SJCRH30 (cell line): Measurements from ENCODE around the gene DOCK3. TPM values are rescaled to one million over a fixed set of nuclear protein-coding genes. Genes with fewer than 3 reads are reported as not detected.
"Not testable (repeated sequence)": the region's sequence is repeated elsewhere in the genome, so short reads cannot be mapped to it uniquely, and the experiment has no call there.

Source experiments
- DNase-seq, 2 experiments: peaks; one replicate each; pipeline ENCODE4 v3.0.0-alpha.2; 2015 to 2020
- H3K27ac ChIP-seq: fragments of 250-450 bp; sonication (Bioruptor Pico); 2 replicates; pipeline ENCODE4 v1.5.1; 2020; ENCODE audit warnings: mild to moderate bottlenecking, moderate library complexity
- H3K27me3 ChIP-seq: fragments of 250-450 bp; sonication (Bioruptor Pico); 2 replicates; pipeline ENCODE4 v1.5.1; 2020; ENCODE audit warnings: mild to moderate bottlenecking, moderate library complexity
- H3K36me3 ChIP-seq: fragments of 250-450 bp; sonication (Bioruptor Pico); 2 replicates; pipeline ENCODE4 v1.5.1; 2020; ENCODE audit warnings: mild to moderate bottlenecking, moderate library complexity
- H3K4me1 ChIP-seq: fragments of 250-450 bp; sonication (Bioruptor Pico); 2 replicates; pipeline ENCODE4 v1.5.1; 2020; ENCODE audit warnings: mild to moderate bottlenecking, moderate library complexity
- H3K4me3 ChIP-seq: fragments of 250-450 bp; sonication (Bioruptor Pico); 2 replicates; pipeline ENCODE4 v1.5.1; 2020; ENCODE audit warnings: mild to moderate bottlenecking, moderate library complexity
- H3K9me3 ChIP-seq: fragments of 250-450 bp; sonication (Bioruptor Pico); replicated peaks from 2 replicates; pipeline ENCODE4 v1.5.1; 2020; ENCODE audit warnings: mild to moderate bottlenecking, moderate library complexity
- total RNA-seq: library from RNA; depleted of rRNA; stranded (reverse); fragments of >200 nt; shearing (Covaris generic); gene quantifications from 2 replicates; pipeline ENCODE4 v1.2.3, GENCODE V29; 2014

Gene DOCK3
- total RNA-seq, 1 experiment from 2014 or later: 0.08 TPM

DNA sequence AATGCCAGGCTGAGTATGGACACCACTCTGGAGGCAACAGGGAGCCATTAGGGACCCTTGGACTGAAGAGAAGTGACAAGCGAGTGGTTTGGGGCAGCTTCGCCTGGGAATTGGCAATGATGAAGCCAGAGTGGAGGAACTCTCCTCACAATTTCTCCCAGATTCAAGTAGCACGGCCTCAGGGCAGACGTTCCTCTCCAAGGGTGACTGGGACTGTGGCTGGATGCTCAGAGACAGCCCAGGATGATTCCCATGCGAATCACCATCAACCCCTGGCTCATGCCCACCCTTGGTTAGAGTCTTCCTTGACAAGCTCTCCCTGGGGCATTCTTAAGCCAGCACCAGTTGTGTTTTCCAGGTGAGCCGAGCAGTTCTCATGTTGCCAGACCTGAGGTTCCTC is 16.3 kb upstream of the DOCK3 start:
- DNase-seq: no peak
- Histone ChIP-seq H3K27ac (no peak overlapping the region), H3K36me3 (no peaks in the 10 kb centered on the region), H3K4me1 (no peaks in the 10 kb centered on the region), H3K27me3 (no peaks in the 10 kb centered on the region), H3K4me3 (no peak overlapping the region), H3K9me3 (no peaks in the 10 kb centered on the region)

DNA sequence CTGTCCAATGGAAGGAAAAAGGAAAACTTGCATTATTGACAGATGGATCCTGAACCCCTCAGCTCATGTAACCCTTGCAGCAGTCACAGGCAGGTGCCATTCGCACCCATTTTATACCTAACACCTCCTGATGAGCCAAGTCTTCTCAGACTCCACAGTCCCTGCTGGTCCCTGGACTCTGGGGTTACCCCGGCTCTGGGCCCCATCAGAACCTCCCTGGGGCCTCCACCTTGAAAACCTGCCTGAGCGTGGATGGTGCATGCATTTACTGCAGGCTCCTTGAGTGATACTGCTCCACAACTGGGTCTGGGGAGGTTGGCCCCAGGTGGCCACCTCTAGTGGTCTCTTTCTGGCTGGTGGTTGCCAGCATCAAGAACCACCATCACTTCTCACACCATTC is 15.9 kb upstream of the DOCK3 start:
- Histone ChIP-seq H3K36me3 (no peaks in the 10 kb centered on the region), H3K27ac (no peak overlapping the region), H3K27me3 (no peaks in the 10 kb centered on the region), H3K4me1 (no peaks in the 10 kb centered on the region), H3K9me3 (no peaks in the 10 kb centered on the region), H3K4me3 (no peak overlapping the region)
- DNase-seq: no peak

DNA sequence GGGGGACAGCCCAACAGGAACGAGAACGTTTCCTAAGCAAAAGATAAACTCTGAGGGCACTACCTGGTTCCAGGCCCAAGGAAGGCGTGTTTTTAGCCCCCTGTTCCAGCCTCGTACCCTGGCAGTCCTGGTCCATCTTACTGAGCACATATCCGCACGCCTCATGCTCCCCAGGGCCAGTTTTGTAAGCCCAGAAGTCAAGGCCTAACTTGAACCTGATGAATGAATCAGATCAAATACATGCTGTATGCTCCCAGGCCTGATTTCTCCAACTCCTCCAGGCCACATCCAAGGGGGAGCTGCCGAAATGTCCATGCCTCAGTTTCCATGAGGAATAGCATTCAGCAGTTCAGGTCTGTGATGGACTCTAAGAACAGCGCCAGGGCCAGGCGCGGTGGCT is 14.3 kb upstream of the DOCK3 start:
- Histone ChIP-seq H3K27ac (no peak overlapping the region), H3K9me3 (no peaks in the 10 kb centered on the region), H3K36me3 (no peaks in the 10 kb centered on the region), H3K4me1 (no peaks in the 10 kb centered on the region), H3K27me3 (no peaks in the 10 kb centered on the region), H3K4me3 (no peak overlapping the region)
- DNase-seq: no peak

DNA sequence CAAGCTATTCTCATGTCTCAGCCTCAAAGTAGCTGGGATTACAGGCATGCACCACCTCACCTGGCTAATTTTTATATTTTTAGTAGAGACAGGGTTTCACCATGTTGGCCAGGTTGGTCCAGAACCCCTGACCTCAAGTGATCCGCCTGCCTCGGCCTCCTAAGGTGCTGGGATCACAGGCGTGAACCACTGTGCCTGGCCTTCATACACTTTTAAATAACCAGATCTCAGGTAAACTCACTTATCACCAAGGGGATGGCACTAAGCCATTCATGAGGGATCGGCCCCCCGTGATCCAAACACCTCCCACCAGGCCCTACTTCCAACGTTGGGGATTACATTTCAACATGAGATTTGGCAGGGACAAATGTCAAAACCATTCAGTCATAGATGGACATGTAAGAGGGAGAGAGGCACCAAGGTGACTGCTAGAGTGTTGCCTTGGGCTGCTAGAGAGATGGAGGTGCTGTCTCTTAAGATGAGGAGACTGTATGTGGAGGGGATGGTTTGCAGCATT is 13.3 kb upstream of the DOCK3 start:
- H3K27ac ChIP-seq: no peak overlapping the region
- no peaks in the 10 kb centered on the region for H3K9me3 ChIP-seq
- no peaks in the 10 kb centered on the region for H3K4me1 ChIP-seq
- H3K27me3 ChIP-seq: no peaks in the 10 kb centered on the region
- no peak for DNase-seq
- H3K4me3 ChIP-seq: no peak overlapping the region
- no peaks in the 10 kb centered on the region for H3K36me3 ChIP-seq

DNA sequence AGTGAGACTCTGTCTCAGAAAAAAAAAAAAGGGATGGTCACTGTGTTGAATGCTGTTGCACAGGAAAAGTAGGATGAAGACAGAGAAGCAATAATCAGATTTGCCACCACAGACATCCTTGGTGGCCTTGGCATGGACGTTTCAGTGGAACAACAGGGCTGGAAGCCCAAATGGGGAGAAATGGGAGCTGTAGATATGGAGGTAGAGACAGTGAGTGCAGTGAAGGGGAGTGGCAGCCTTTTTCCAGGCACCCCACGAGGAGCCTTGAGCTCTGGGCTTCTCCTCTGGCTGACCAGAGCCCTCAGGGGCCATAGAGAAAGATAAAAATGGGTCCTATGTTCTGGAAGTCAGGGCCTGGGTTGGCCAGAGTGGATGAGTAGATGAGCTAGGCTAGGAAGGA is 12.3 kb upstream of the DOCK3 start:
- Histone ChIP-seq H3K27me3 (no peaks in the 10 kb centered on the region), H3K36me3 (no peaks in the 10 kb centered on the region), H3K27ac (no peak overlapping the region), H3K9me3 (no peaks in the 10 kb centered on the region), H3K4me1 (no peaks in the 10 kb centered on the region), H3K4me3 (no peak overlapping the region)
- no peak for DNase-seq

DNA sequence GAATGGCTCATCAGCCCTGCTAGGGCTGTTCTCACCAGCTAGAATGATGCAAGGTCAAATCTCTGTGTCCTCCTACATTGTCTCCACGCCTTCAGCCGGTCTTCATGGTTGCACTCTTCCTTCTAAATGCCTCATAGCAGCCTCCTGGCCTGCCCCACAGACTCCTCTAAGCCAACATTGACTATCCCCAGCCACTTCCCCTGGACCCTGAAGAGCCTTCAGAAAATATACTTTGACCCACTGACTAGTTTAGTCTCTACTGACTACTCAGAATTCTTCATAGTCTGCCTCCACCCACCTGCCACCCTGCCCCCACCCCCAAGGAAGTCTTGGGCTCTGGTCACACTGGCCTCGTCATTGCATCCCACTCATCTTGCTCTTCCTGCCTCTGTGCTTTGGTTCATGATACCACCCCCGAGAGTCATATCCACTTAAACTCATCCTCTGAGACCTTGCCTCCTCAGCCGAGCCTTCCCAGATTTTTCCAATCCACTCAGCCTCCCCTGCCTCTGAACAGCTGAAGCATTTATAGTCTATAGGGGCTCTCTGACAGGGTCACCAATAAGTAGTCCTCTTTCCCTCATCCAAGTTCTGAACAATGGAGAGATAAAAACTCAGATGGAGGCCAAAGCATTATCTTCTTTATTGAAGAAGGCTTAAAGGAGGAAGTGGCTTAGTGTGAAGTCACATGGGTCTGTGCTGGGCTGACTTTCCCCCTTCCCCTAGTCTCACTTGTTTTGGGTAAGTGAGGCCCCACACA is 9.5 kb upstream of the DOCK3 start:
- Histone ChIP-seq H3K9me3 (no peaks in the 10 kb centered on the region), H3K4me1 (no peaks in the 10 kb centered on the region), H3K27me3 (no peaks in the 10 kb centered on the region), H3K4me3 (no peak overlapping the region), H3K36me3 (no peaks in the 10 kb centered on the region), H3K27ac (no peak overlapping the region)
- DNase-seq: no peak

DNA sequence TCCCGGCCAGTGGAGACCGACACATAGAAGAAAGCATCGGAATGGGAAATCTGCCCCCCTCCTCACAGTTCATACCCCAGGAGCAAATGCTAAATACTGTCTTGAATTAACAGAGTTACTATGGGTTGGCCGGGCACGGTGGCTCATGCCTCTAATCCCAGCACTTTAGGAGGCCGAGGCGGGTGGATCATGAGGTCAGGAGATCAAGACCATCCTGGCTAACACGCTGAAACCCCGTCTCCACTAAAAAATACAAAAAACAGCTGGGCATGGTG is 8.9 kb upstream of the DOCK3 start:
- H3K27ac ChIP-seq, H3K36me3 ChIP-seq, H3K9me3 ChIP-seq, DNase-seq, H3K4me3 ChIP-seq, H3K4me1 ChIP-seq, H3K27me3 ChIP-seq: not testable (repeated sequence)

DNA sequence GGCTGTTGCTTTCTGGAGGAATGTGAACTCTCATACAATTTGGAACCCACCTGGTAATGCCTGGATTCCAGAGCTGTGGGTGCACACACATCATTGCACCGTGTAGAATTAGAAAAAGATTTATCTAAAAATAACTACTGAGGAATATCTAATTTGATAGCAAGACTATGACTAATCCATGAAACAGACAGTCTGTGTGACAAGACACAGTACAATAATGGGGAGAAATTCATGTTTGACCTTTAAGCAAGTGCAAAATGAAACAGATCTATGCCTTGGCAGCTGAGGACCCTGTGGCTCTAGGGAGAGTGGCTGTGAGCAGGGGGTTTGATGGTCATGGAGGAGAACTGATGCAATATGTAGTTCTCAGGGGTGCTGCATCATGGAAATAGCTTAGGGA is 7.9 kb upstream of the DOCK3 start:
- H3K36me3 ChIP-seq: no peaks in the 10 kb centered on the region
- H3K4me3 ChIP-seq: no peak overlapping the region
- no peak for DNase-seq
- no peaks in the 10 kb centered on the region for H3K9me3 ChIP-seq
- H3K27me3 ChIP-seq: no peaks in the 10 kb centered on the region
- no peaks in the 10 kb centered on the region for H3K4me1 ChIP-seq
- H3K27ac ChIP-seq: no peak overlapping the region

DNA sequence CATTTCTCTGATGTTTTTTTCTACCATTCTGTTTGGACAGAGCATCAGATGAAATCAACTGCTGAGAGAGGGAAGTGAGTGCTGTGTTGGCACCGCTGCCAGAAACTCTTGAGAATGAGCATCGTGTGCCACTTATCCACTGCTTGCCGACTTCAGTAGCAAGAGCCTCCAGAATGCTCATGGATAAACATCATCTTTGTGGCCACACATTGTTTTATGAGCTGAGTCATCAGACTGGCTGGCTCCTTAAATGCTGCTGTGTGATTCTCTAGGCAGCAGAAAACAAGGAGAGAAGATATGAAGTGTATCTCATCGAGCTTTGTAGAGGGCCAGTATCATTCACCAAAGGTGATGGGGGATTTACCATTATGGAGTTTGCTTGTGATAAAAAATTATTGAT is 3.4 kb upstream of the DOCK3 start:
- Histone ChIP-seq H3K9me3 (no peaks in the 10 kb centered on the region), H3K27ac (no peak overlapping the region), H3K36me3 (no peaks in the 10 kb centered on the region), H3K4me3 (no peak overlapping the region), H3K27me3 (no peaks in the 10 kb centered on the region), H3K4me1 (no peaks in the 10 kb centered on the region)
- no peak for DNase-seq

DNA sequence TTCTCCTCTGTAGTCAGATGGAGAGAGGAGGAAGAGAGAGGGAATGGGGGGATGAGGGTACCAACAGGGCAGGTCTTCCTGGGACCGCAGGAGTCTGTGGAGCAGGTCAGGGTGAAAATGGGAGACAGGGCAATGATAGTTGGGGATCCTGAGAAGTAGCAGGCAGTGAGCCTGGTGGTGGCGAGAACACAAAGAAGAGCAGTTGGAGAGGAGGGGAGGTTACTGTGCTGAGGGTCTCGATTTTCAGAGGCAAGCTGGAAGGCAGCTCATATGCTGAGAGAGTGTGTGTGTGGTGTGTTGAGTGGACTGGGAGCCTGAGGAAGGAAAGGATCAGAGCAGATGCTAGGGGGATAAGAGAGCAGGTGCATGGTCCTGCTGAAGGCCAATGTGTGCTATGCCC is 2.1 kb upstream of the DOCK3 start:
- DNase-seq: no peak
- H3K4me3 ChIP-seq: no peak overlapping the region
- no peak overlapping the region for H3K27ac ChIP-seq
- no peaks in the 10 kb centered on the region for H3K36me3 ChIP-seq
- H3K9me3 ChIP-seq: no peaks in the 10 kb centered on the region
- 0 out of 2 replicates have a peak, but pooled peaks cover 4% of the 10 kb centered on the region for H3K27me3 ChIP-seq
- no peaks in the 10 kb centered on the region for H3K4me1 ChIP-seq

DNA sequence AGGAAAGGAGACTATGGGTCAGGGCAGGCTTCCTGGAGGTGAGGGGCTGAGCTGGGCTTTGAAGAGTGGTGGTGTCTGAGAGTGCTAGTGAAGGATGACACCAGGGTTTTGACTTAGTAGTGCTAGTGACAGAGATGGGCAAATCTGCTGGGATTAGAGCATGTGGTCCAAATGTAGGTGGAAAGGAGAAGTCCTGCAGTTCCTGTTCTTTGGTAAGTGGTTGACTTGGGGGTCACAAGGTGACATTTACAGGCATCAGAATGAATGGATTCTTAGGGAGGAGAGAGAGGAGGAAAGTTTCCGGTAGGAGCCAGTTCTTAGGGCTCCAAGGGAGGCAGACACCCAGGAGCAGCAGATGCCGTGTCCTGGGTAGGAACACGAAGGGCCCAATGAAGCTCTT is 796 bp upstream of the DOCK3 start:
- Histone ChIP-seq H3K9me3 (no peaks in the 10 kb centered on the region), H3K4me3 (no peak overlapping the region), H3K27ac (no peak overlapping the region), H3K27me3 (0 out of 2 replicates have a peak, but pooled peaks cover 4% of the 10 kb centered on the region), H3K4me1 (no peaks in the 10 kb centered on the region), H3K36me3 (no peaks in the 10 kb centered on the region)
- no peak for DNase-seq

DNA sequence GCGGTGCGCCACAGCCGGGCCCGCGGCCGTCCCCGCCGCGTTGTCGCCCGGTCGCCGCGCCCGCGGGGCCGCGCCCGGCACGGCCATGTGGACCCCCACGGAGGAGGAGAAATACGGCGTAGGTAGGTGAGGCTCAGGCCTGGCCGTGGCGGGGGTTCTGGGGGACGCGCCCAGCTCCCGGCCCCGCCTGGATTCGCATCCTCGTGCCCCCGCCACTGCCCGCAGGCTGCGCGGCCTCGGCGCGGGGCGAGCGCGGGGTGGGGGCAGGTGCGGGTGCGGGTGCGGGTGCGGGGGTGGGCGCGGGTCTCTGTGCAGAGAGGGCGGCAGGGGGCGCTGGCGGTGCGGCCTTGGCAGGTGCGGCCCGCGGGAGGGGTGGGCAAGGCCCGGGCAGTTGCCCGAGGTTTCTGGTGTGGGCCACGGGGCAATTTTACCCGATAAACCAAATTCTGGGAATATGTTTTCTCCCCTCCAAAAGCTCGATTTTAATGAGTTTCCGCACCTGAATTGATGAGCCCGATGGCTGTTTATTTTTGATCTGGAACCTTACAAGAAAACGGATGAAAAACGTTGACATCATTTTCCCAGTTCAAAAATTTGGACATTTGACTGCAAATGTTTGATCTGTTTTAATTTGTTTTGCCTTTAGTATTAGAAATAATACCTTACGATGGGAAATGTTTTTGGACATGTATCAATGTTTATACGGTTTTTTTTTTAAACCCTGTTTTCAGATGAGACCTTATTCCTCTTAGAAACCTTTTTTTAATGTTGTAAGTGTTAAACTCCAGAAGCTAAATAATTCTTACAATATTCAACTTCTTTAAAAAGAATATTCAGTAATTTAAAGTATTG is 678 bp downstream of the DOCK3 start:
- Histone ChIP-seq H3K36me3 (no peaks in the 10 kb centered on the region), H3K27ac (no peak overlapping the region), H3K4me1 (no peaks in the 10 kb centered on the region), H3K4me3 (no peak overlapping the region), H3K27me3 (0 out of 2 replicates have a peak, but pooled peaks cover 4% of the 10 kb centered on the region), H3K9me3 (no peaks in the 10 kb centered on the region)
- no peak for DNase-seq

DNA sequence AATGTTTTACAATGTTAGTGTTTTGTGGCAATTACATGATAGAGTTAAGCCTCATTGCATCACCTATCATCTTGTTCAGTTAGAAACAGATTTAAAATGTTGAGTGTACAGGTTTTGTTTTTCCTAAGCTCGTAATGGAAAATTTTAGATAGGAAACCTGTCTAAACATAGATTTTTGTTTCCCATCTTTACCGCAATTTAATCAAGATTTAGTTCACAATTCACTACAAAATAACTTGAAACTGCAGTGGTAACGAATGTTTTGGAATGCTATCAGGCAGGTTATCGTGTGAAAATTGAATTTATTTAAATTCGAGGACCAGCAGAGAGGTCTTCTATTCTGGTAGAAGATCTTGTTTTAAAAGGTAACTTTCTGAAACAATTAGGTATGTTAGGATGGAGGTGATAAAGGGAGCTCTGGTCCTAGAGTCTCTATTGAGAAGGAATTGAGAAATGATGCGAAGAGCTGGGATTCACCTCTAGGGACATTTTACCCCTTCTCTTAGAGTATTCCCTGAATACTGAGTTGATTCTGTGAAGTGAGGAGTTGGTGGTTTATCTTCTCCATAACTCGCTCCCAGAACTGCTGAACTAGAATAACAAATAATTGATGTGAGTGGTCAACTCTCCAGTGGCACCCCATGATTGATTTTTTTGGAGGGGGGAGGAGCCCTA is 1.4 kb downstream of the DOCK3 start:
- no peaks in the 10 kb centered on the region for H3K9me3 ChIP-seq
- 0 out of 2 replicates have a peak, but pooled peaks cover 4% of the 10 kb centered on the region for H3K27me3 ChIP-seq
- no peaks in the 10 kb centered on the region for H3K4me1 ChIP-seq
- H3K4me3 ChIP-seq: no peak overlapping the region
- DNase-seq: no peak
- no peaks in the 10 kb centered on the region for H3K36me3 ChIP-seq
- no peak overlapping the region for H3K27ac ChIP-seq

DNA sequence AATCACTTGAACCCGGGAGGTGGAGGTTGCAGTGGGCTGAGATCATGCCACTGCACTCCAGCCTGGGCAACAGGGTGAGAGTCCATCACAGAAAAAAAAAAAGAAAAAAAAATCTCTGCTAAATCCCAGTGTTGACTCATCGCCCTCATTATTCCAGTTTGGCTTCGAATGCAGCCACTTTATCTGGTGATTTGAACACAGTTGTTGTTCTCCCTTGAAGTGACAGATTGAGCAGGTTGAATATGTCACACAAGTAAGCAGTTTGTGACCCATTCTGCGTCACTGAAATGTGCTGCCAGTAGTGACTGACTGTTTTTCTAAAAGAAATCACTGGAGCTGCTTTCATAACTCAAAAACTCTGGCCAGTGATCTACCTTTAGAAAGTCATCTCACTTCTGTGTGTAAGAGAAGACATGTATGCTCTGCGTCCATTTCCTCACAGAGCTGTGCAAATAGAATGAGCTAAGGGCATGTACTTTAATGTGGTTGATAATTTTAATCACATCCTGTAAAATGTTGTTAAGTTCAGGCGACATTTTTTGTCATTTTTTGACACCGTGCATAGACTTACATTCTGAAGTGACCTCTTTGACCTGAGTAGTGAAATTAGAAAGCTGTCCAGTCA is 12.5 kb downstream of the DOCK3 start:
- Histone ChIP-seq H3K9me3 (no peaks in the 10 kb centered on the region), H3K36me3 (no peaks in the 10 kb centered on the region), H3K4me1 (no peaks in the 10 kb centered on the region), H3K27ac (no peak overlapping the region), H3K4me3 (no peak overlapping the region), H3K27me3 (peaks cover 1% of the 10 kb centered on the region; the same call in 1 of the 2 replicates)
- no peak for DNase-seq

DNA sequence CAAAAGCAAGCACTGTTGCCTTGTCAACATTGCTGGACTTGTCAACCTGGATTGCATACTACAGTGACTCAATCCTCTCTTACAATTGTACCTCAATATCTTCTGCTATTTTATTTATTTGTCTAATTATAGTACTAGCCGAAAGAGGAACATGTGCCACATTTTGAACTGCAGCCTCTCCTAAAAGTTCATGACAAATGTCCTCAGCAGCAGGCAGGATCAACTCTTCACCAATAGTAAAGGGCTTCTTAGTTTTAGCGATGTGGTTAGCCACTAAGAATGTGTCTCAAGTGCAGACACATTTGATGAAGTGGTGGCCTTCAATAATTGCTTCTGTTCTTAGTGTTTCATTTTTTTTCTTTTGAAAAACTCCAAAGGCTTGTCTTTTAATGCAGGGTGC is 13.2 kb downstream of the DOCK3 start:
- H3K27ac ChIP-seq: no peak overlapping the region
- DNase-seq: no peak

More for the DNA sequence above, 13.2 kb downstream of the DOCK3 start:
- H3K4me3 ChIP-seq: no peak overlapping the region
- H3K36me3 ChIP-seq: no peaks in the 10 kb centered on the region
- H3K27me3 ChIP-seq: no peaks in the 10 kb centered on the region; the same call in 1 of the 2 replicates
- H3K4me1 ChIP-seq: no peaks in the 10 kb centered on the region
- H3K9me3 ChIP-seq: no peaks in the 10 kb centered on the region
